ENCODE measurements around the gene PPL. TPM values are rescaled to one million over a fixed set of nuclear protein-coding genes. Genes with fewer than 3 reads are reported as not detected.

PPL gene
- total RNA-seq, 2 experiments from 2014 or later = 0.07 TPM; not detected in 1

Other genes with a start within 250 kb of the PPL start
- 10 to 100 TPM; 20.0 to 20.7 TPM for gene NUDT16L1, start 243.6 kb downstream of the PPL start, total RNA-seq
- 10 to 100 TPM in 1 of 2 experiments, 1 to 10 TPM in 1; 8.2 to 11.7 TPM for gene ANKS3, start 202.9 kb downstream of the PPL start, total RNA-seq
- under 1 TPM in 1 of 2 experiments, not detected in 1; 0.07 TPM for gene DNAAF8, start 202.6 kb downstream of the PPL start, total RNA-seq
- gene ZNF500, start 170.0 kb downstream of the PPL start, total RNA-seq = 10 to 100 TPM in 1 of 2 experiments, 1 to 10 TPM in 1; 8.9 to 11.2 TPM
- gene SEPTIN12, start 148.8 kb downstream of the PPL start, total RNA-seq = not detected
- not detected for gene SMIM22, start 141.8 kb downstream of the PPL start, total RNA-seq
- gene ROGDI, start 134.5 kb downstream of the PPL start, total RNA-seq = 1 to 10 TPM; 2.0 to 4.0 TPM
- 10 to 100 TPM; 62.2 to 65.0 TPM for gene GLYR1, start 89.9 kb downstream of the PPL start, total RNA-seq
- 10 to 100 TPM; 26.7 to 28.1 TPM for gene UBN1, start 89.7 kb downstream of the PPL start, total RNA-seq
- gene SEC14L5, start 21.2 kb upstream of the PPL start, total RNA-seq = not detected
- 1 to 10 TPM; 5.8 to 7.9 TPM for gene NAGPA, start 96.8 kb upstream of the PPL start, total RNA-seq
- not detected for gene C16orf89, start 128.8 kb upstream of the PPL start, total RNA-seq
- gene ALG1, start 134.7 kb upstream of the PPL start, total RNA-seq = 1 to 10 TPM; 8.6 to 8.9 TPM
- 10 to 100 TPM; 13.8 to 14.2 TPM for gene EEF2KMT, start 160.6 kb upstream of the PPL start, total RNA-seq